Muscle layer of duodenum (tissue), 2 donors: ENCODE results near the gene BCAS3.
"Not testable (repeated sequence)": the region's sequence is repeated elsewhere in the genome, so short reads cannot be mapped to it uniquely, and the experiment has no call there.

Experiments
- H3K27ac ChIP-seq: one replicate; pipeline ENCODE4 v1.7.0; 2013; ENCODE audit warnings: mild to moderate bottlenecking, low read length
- H3K27me3 ChIP-seq: one replicate; pipeline ENCODE4 v1.7.0; 2013; ENCODE audit warnings: low read depth, mild to moderate bottlenecking, control low read depth, low read length
- H3K36me3 ChIP-seq, 2 donors: one replicate each; pipeline ENCODE4 v1.7.0; 2013; ENCODE audit warnings: low read length in 2 of 2, control low read depth in 1 of 2, mild to moderate bottlenecking in 1 of 2; ENCODE audit not compliant: insufficient read depth in 2 of 2, control insufficient read depth in 1 of 2
- H3K4me1 ChIP-seq, 2 donors: one replicate each; pipeline ENCODE4 v1.7.0; 2013; ENCODE audit warnings: low read length in 2 of 2, mild to moderate bottlenecking in 2 of 2, control low read depth in 1 of 2, moderate library complexity in 1 of 2; ENCODE audit not compliant: insufficient read depth in 2 of 2, control insufficient read depth in 1 of 2
- H3K4me3 ChIP-seq, 2 donors: one replicate each; pipeline ENCODE4 v1.7.0; 2013; ENCODE audit warnings: low read length in 2 of 2, low read depth in 1 of 2, mild to moderate bottlenecking in 1 of 2
- H3K9me3 ChIP-seq, 2 donors: one replicate each; pipeline ENCODE4 v1.7.0; 2013; ENCODE audit warnings: low read length in 2 of 2, control low read depth in 1 of 2, mild to moderate bottlenecking in 1 of 2; ENCODE audit not compliant: control insufficient read depth in 1 of 2
- donor health status: healthy.

BCAS3 gene

GRCh38 chr17:60747069-60747808, 69.6 kb downstream of the BCAS3 start:
- Histone ChIP-seq H3K27me3 (no peaks in the 10 kb centered on the region), H3K9me3 (no peaks in the 10 kb centered on the region), H3K36me3 (no peaks in the 10 kb centered on the region), H3K27ac (no peak overlapping the region), H3K4me1 (no peaks in the 10 kb centered on the region), H3K4me3 (no peak overlapping the region)

GRCh38 chr17:60748204-60748603, 70.6 kb downstream of the BCAS3 start:
- no peaks in the 10 kb centered on the region for H3K9me3 ChIP-seq
- no peaks in the 10 kb centered on the region for H3K4me1 ChIP-seq
- H3K36me3 ChIP-seq: no peaks in the 10 kb centered on the region
- H3K27me3 ChIP-seq: no peaks in the 10 kb centered on the region
- no peak overlapping the region for H3K4me3 ChIP-seq
- no peak overlapping the region for H3K27ac ChIP-seq

GRCh38 chr17:60749050-60749449, 71.4 kb downstream of the BCAS3 start:
- no peaks in the 10 kb centered on the region for H3K36me3 ChIP-seq
- no peak overlapping the region for H3K27ac ChIP-seq
- no peak overlapping the region for H3K4me3 ChIP-seq
- H3K27me3 ChIP-seq: no peaks in the 10 kb centered on the region
- no peaks in the 10 kb centered on the region for H3K4me1 ChIP-seq
- no peaks in the 10 kb centered on the region for H3K9me3 ChIP-seq

GRCh38 chr17:60749708-60750107, 72.1 kb downstream of the BCAS3 start:
- Histone ChIP-seq H3K36me3 (no peaks in the 10 kb centered on the region), H3K4me3 (no peak overlapping the region), H3K4me1 (no peaks in the 10 kb centered on the region), H3K9me3 (no peaks in the 10 kb centered on the region), H3K27ac (no peak overlapping the region), H3K27me3 (no peaks in the 10 kb centered on the region)

GRCh38 chr17:60750640-60751039, 73.0 kb downstream of the BCAS3 start:
- H3K4me1 ChIP-seq: no peaks in the 10 kb centered on the region
- H3K36me3 ChIP-seq: no peaks in the 10 kb centered on the region
- no peaks in the 10 kb centered on the region for H3K27me3 ChIP-seq
- no peak overlapping the region for H3K4me3 ChIP-seq
- no peak overlapping the region for H3K27ac ChIP-seq
- no peaks in the 10 kb centered on the region for H3K9me3 ChIP-seq

- no peak overlapping the region for H3K27ac ChIP-seq
- no peaks in the 10 kb centered on the region for H3K4me1 ChIP-seq
- no peaks in the 10 kb centered on the region for H3K36me3 ChIP-seq
- H3K27me3 ChIP-seq: no peaks in the 10 kb centered on the region
- no peak overlapping the region for H3K4me3 ChIP-seq
- H3K9me3 ChIP-seq: no peaks in the 10 kb centered on the region
Observed at GRCh38 chr17:60751884-60752283, 74.2 kb downstream of the BCAS3 start.

GRCh38 chr17:60752873-60753577, 75.4 kb downstream of the BCAS3 start:
- Histone ChIP-seq H3K9me3 (no peaks in the 10 kb centered on the region), H3K4me3 (no peak overlapping the region), H3K27ac (no peak overlapping the region), H3K27me3 (no peaks in the 10 kb centered on the region), H3K36me3 (no peaks in the 10 kb centered on the region), H3K4me1 (no peaks in the 10 kb centered on the region)

GRCh38 chr17:60754057-60754604, 76.5 kb downstream of the BCAS3 start:
- H3K36me3 ChIP-seq: no peaks in the 10 kb centered on the region
- no peak overlapping the region for H3K4me3 ChIP-seq
- H3K27ac ChIP-seq: no peak overlapping the region
- no peaks in the 10 kb centered on the region for H3K27me3 ChIP-seq
- H3K9me3 ChIP-seq: no peaks in the 10 kb centered on the region
- no peaks in the 10 kb centered on the region for H3K4me1 ChIP-seq

- H3K27me3 ChIP-seq, H3K4me3 ChIP-seq, H3K9me3 ChIP-seq, H3K27ac ChIP-seq, H3K4me1 ChIP-seq: not testable (repeated sequence)
- H3K36me3 ChIP-seq: peaks cover 0 to 10% of the 10 kb centered on the region in 2 donors
Observed at GRCh38 chr17:60756798-60757197, 79.1 kb downstream of the BCAS3 start.

GRCh38 chr17:60757437-60757836, 79.8 kb downstream of the BCAS3 start:
- Histone ChIP-seq H3K9me3 (no peaks in the 10 kb centered on the region), H3K36me3 (peaks cover 0 to 10% of the 10 kb centered on the region in 2 donors), H3K4me1 (no peaks in the 10 kb centered on the region), H3K4me3 (no peak overlapping the region), H3K27me3 (no peaks in the 10 kb centered on the region), H3K27ac (no peak overlapping the region)

- Histone ChIP-seq H3K36me3 (peaks cover 0 to 10% of the 10 kb centered on the region in 2 donors), H3K27me3 (no peaks in the 10 kb centered on the region), H3K27ac (no peak overlapping the region), H3K4me1 (no peaks in the 10 kb centered on the region), H3K9me3 (no peaks in the 10 kb centered on the region), H3K4me3 (no peak overlapping the region)
Observed at GRCh38 chr17:60759756-60760155, 82.1 kb downstream of the BCAS3 start.
